NCI-H146 (cell line): ENCODE measurements around the gene COG2.
A peak's percentile ranks its signal among the peaks of the same experiment; 100 is the strongest.
"Not testable (repeated sequence)": the region's sequence is repeated elsewhere in the genome, so short reads cannot be mapped to it uniquely, and the experiment has no call there.

ENCODE experiments used
- DNase-seq: peaks from one replicate; lab custom pipeline; 2025; lab: John Stamatoyannopoulos, UW

COG2 gene

GRCh38 chr1:230715510-230715909, 73.2 kb downstream of the COG2 start:
- no peak for DNase-seq

DNA sequence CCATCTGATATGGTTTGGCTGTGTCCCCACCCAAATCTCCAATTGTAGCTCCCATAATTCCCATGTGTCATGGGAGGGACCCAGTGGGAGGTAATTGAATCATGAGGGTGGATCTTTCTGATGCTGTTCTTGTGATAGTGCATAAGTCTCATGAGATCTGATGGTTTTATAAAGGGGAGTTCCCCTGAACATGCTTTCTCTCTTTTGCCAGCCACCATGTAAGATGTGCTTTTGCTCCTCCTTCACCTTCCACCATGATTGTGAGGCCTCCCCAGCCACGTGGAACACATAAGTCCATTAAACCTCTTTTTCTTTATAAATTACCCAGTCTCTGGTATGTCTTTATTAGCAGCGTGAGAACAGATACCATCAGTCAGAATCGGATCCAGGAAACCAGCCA, 74.2 kb downstream of the COG2 start:
- DNase-seq, result not testable (repeated sequence)

GRCh38 chr1:230717251-230717650, 75.0 kb downstream of the COG2 start:
- DNase-seq, result no peak

DNA sequence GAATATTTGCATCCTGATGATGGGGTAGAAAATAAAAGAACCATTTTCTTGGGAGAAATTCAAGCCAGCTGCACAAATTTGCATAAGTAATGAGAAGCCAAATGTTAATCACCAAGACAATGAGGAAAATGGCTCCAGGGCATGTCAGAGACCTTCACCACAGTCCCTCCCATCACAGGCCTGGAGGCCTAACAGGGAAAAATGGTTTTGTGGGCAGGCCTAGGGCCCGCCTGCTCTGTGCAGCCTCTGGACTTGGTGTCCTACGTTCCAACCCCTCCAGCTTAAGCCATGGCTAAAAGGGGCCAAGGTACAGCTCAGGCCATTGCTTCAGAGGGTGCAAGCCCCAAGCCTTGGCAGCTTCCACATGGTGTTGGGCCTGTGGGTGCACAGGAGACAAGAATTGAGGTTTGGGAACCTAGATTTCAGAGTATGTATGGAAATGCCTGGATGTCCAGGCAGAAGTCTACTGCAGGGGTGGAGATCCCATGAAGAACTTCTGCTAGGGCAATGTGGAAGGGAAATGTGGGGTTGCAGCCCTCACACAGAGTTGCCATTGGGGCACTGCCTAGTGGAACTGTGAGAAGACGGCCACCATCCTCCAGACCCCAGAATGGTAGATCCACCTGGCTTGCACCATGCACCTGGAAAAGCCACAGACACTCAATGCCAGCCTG, 79.7 kb downstream of the COG2 start:
- DNase-seq, result not testable (repeated sequence)

DNA sequence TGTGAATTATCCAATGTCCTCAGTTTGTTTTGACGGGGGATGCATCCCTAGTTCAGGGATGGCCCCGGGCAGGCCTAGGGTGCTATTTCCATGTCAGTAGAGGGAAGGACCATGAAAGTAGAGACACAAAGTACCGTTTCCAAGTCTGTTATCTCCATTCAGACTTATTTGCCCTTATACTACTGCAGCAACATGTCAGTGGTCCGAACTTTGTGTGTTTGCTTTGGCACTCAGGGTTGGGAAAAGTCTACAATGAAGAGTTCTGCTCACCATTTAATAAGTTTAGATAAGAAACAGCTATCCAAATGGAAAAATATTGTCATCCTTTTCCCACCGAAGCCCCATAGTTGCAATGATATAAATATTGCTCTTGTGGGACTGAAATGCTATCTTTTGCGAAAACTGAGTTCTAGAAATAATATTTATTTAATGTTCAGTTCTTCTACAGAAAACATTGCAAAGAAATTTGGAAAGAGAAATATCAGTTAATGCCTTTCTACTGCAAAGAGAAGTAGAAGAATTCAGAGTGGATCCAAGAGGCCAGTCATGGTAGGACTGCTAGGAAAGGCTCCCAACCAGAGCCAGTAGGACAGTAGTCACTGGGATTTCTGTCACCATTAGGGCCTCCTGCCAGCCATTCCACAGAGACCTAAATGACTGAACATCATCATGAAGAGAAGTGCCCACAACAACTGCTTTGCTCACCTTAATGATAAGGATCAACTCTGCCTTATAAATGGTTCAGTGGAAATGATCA, 83.2 kb downstream of the COG2 start:
- no peak for DNase-seq

GRCh38 chr1:230728710-230729392, 86.6 kb downstream of the COG2 start:
- DNase-seq, result peak; percentile 65

GRCh38 chr1:230730977-230731376, 88.7 kb downstream of the COG2 start:
- peak; percentile 56 for DNase-seq

GRCh38 chr1:230735447-230735846, 93.2 kb downstream of the COG2 start:
- DNase-seq, result peak; percentile 80

DNA sequence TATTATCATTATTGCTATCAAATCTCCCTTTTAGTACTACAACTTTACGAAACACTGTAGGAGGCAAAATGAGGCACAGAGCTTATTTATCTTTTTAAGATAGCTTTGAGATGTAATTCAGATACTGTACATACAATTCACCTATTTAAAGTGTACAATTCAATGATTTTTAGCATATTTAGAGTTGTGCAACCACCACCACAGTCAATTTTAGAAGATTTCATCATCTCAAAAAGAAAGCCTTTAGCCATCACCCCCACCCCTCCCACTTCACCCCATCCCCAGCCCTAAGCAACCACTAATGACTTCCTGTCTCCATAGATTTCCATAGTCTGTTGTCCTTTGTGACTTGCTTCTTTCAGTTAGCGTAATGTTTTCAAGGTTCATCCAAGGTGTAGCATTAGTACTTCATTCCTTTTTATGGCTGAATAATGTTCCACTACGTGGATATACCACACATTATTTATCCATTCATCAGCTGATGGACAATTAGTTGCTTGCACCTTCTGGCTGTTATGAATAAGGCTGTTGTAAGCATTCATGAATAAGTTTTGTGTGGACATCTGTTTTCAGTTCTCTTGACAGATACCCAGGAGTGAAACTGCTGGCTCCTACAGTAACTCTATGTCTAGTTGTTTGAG, 95.5 kb downstream of the COG2 start:
- no peak for DNase-seq

DNA sequence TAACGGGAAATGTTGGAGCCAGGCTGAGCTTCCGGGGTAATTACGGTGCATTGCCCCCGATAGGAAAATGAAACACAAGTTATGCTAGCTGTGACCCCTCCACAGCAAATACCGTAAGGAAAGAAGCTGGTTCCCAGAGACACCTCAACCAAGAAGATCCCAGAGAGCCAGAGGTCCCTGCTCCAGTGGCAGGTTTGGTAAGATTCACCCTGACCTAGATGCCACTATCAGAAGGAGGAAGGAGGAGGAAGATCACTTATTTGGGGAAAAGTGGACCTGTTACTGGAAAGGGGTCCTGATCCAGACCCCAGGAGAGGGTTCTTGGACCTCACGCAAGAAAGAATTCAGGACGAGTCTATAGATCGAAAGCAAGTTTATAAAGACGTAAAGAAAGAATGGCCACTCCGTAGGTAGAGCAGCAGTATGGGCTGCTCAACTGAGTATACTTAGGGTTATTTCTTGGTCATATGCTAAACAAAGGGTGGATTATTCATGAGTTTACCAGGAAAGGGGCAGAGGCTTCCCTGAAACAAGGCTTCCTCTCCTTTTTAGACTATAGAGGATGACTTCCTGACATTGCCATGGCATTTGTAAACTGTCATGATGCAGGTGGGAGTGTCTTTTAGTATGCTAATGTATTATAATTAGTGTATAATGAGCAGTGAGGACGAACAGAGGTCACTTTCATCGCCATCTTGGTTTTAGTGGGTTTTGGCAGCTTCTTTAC, 97.4 kb downstream of the COG2 start:
- DNase-seq, result no peak
